Astrocyte of the spinal cord (primary cell): ENCODE measurements around the gene PCDHGB6.
"Not testable (repeated sequence)": the region's sequence is repeated elsewhere in the genome, so short reads cannot be mapped to it uniquely, and the experiment has no call there.

Source experiments
- DNase-seq: peaks from one replicate; pipeline ENCODE4 v3.0.0; 2011; ENCODE audit warnings: low read depth, low spot score
- H3K4me3 ChIP-seq: 2 replicates; pipeline ENCODE4 v1.5.1; 2011; ENCODE audit warnings: low read depth, mild to moderate bottlenecking, low read length, moderate library complexity
- in situ Hi-C: cut with HindIII; loops from 2 replicates; pipeline ENCODE4 v1.10.0; 2017; ENCODE audit warnings: low sequenced_read_pairs
- TF ChIP-seq, protein P1 (sequence below): IDR thresholded peaks from 2 replicates; pipeline ENCODE4 v1.5.1; 2012; ENCODE audit warnings: low read depth, mild to moderate bottlenecking, low read length, inconsistent platforms

The PCDHGB6 gene

DNA sequence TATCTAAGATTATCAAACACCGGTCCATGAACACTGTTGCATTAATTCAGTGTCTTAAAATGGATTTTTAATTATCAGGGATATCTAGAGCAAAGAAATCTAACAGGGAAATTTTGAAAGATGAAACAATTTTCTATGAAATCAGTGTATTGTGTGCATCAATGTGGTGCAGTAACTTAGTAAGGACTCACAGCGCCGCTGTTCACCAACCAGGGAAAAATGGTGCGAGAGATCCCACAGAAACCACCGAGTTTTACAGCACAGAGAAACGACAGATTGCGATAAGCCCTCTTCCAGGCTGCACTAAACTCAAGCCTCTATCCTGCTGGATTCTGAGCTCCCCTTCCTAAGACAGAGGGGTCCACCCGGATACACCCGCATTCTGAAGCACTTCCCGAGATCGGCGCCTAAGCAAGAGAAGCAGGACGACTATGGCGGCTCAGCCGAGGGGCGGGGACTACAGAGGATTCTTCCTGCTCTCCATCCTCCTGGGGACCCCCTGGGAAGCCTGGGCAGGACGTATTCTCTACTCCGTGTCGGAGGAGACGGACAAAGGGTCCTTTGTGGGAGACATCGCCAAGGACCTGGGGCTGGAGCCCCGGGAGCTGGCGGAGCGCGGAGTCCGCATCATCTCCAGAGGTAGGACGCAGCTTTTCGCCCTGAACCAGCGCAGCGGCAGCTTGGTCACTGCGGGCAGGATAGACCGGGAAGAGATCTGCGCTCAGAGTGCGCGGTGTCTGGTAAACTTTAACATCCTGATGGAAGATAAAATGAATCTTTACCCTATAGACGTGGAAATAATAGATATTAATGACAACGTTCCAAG lies 25.1 kb upstream of the PCDHGB6 start, which contains the start of gene PCDHGA7:
Gene PCDHGA7 (plus strand): TSS at position 274 of the 826 bp plus-strand sequence. CDS start 158 bp downstream, at position 432.
- H3K4me3 ChIP-seq = peak within 1 kb of the TSS; percentile 46
- in situ Hi-C loops = no loop called here
- peak; percentile 56 for DNase-seq
- TF ChIP-seq, protein P1, sequence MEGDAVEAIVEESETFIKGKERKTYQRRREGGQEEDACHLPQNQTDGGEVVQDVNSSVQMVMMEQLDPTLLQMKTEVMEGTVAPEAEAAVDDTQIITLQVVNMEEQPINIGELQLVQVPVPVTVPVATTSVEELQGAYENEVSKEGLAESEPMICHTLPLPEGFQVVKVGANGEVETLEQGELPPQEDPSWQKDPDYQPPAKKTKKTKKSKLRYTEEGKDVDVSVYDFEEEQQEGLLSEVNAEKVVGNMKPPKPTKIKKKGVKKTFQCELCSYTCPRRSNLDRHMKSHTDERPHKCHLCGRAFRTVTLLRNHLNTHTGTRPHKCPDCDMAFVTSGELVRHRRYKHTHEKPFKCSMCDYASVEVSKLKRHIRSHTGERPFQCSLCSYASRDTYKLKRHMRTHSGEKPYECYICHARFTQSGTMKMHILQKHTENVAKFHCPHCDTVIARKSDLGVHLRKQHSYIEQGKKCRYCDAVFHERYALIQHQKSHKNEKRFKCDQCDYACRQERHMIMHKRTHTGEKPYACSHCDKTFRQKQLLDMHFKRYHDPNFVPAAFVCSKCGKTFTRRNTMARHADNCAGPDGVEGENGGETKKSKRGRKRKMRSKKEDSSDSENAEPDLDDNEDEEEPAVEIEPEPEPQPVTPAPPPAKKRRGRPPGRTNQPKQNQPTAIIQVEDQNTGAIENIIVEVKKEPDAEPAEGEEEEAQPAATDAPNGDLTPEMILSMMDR = peak; percentile 59

DNA sequence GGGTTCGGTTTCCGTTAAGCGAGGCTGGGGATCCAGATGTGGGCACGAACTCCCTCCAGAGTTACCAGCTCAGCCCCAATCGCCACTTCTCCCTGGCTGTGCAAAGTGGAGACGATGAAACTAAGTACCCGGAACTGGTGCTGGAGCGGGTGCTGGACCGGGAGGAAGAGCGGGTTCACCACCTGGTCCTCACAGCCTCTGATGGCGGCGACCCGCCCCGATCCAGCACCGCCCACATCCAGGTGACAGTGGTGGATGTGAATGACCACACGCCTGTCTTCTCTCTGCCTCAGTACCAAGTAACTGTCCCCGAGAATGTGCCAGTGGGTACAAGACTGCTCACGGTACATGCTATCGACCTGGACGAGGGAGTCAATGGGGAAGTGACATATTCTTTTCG lies 24.5 kb upstream of the PCDHGB6 start:
- in situ Hi-C loops = no loop called here
- TF ChIP-seq, protein P1 = no peak
- peak overlapping the region; percentile 46 for H3K4me3 ChIP-seq
- no peak for DNase-seq

DNA sequence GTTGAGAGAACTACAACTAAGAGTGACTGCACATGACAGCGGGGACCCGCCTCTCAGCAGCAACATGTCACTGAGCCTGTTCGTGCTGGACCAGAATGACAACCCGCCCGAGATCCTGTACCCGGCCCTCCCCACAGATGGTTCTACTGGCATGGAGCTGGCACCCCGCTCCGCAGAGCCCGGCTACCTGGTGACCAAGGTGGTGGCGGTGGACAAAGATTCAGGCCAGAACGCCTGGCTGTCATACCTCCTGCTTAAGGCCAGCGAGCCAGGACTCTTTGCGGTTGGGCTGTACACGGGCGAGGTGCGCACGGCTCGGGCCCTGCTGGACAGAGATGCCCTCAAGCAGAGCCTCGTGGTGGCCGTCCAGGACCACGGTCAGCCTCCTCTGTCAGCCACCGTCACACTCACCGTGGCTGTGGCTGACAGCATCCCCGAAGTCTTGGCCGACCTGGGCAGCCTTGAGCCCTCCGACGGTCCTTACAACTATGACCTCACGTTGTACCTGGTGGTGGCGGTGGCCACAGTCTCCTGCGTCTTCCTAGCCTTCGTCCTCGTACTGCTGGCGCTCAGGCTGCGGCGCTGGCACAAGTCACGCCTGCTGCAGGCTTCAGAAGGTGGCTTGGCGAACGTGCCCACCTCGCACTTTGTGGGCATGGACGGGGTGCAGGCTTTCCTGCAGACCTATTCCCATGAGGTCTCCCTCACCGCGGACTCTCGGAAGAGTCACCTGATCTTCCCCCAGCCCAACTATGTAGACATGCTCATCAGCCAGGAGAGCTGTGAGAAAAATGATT lies 23.2 kb upstream of the PCDHGB6 start:
- TF ChIP-seq, protein P1 = no peak
- no peak for DNase-seq
- no peak overlapping the region for H3K4me3 ChIP-seq
- in situ Hi-C loops = no loop called here

DNA sequence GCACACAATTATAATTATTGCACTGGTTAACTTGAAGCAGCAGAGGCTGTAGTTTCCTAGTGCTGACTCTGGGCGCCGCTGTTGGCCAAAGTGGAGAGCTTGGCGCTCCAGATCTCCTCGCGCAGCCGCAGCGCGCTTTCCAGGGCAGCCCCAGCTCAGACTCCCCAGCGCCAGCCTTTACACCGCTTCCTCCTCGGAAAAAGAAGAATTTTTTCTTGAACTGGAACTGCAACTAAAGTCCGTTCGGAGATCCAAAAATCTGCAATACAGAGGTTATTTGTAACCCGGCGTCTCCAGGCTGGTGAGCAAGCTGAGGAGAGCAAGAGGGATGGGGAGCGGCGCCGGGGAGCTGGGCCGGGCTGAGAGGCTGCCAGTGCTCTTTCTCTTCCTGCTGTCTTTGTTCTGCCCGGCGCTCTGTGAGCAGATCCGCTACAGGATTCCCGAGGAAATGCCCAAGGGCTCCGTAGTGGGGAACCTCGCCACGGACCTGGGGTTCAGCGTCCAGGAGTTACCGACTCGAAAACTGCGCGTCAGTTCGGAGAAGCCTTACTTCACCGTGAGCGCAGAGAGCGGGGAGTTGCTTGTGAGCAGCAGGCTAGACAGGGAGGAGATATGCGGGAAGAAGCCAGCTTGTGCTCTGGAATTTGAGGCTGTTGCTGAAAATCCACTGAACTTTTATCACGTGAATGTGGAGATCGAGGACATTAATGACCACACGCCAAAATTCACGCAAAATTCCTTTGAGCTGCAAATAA lies 20.1 kb upstream of the PCDHGB6 start, which contains the start of gene PCDHGB4:
Gene PCDHGB4 (plus strand): TSS at position 142 of the 755 bp plus-strand sequence. CDS start 187 bp downstream, at position 329.
- in situ Hi-C loops = not testable (repeated sequence)
- peak within 1 kb of the TSS; percentile 33 for H3K4me3 ChIP-seq

GRCh38 chr5:141388661-141389060 lies 19.2 kb upstream of the PCDHGB6 start:
- TF ChIP-seq, protein P1 = no peak
- no peak overlapping the region for H3K4me3 ChIP-seq
- no peak for DNase-seq
- in situ Hi-C loops = no loop called here

More for the DNA sequence above, 20.1 kb upstream of the PCDHGB6 start, which contains the start of gene PCDHGB4:
- peak; percentile 55 for DNase-seq
- TF ChIP-seq, protein P1 = peak; percentile 53
